ENCODE measurements around the gene SLCO1B1. TPM values are rescaled to one million over a fixed set of nuclear protein-coding genes. Genes with fewer than 3 reads are reported as not detected.

The SLCO1B1 gene
- total RNA-seq, 1 experiment from 2014 or later: not detected

GRCh38 chr12:21257172-21257571 is 126.2 kb downstream of the SLCO1B1 start:
- POLR2A ChIA-PET: no interaction called here
- no peaks in the 10 kb centered on the region for H3K27me3 ChIP-seq (ENCODE audit: control insufficient read depth, insufficient read depth, low read length)
- ATAC-seq (no peak), DNase-seq (ENCODE audit: low read depth, low spot score) (no peak)
- no peak overlapping the region for H3K27ac ChIP-seq (ENCODE audit: low read length)
- H3K4me3 ChIP-seq (ENCODE audit: low read depth in 2 of 2, low read length in 2 of 2): no peak overlapping the region
- TF ChIP-seq REST (IDR thresholded peaks at IDR 0.05; ENCODE audit: insufficient read depth in 1 of 2, low read depth in 2 of 2, low read length in 1 of 2) (no peak), POLR2AphosphoS5 (IDR thresholded peaks at IDR 0.05; ENCODE audit: low read depth, low read length) (no peak), SIN3A (IDR thresholded peaks at IDR 0.05; ENCODE audit: borderline replicate concordance, insufficient read depth, low read depth, low read length) (no peak), TCF7L2 (IDR thresholded peaks at IDR 0.05; ENCODE audit: low read depth, low read length) (no peak), CTCF (IDR thresholded peaks at IDR 0.05) (no peak)
- BruUV-seq (replicated peaks): no TSS peak
- intact Hi-C loops (cut with micrococcal nuclease; ENCODE audit: unreplicated experiment) (no loop called here), in situ Hi-C loops (cut with HindIII; ENCODE audit: low pct_unique_long_range_greater_than_20kb, low sequenced_read_pairs) (no loop called here)
- CTCF ChIA-PET: no interaction called here
- no peaks in the 10 kb centered on the region for H3K4me1 ChIP-seq (ENCODE audit: control insufficient read depth, insufficient read depth, low read length)
- no peaks in the 10 kb centered on the region for H3K9me3 ChIP-seq (ENCODE audit: control insufficient read depth, insufficient read depth, low read depth, low read length)
- H3K36me3 ChIP-seq (ENCODE audit: control insufficient read depth, insufficient read depth, low read length): no peaks in the 10 kb centered on the region

- no TSS peak for BruUV-seq (replicated peaks)
- H3K36me3 ChIP-seq (ENCODE audit: control insufficient read depth, insufficient read depth, low read length): no peaks in the 10 kb centered on the region
- intact Hi-C loops (cut with micrococcal nuclease; ENCODE audit: unreplicated experiment) (no loop called here), in situ Hi-C loops (cut with HindIII; ENCODE audit: low pct_unique_long_range_greater_than_20kb, low sequenced_read_pairs) (no loop called here)
- no peaks in the 10 kb centered on the region for H3K4me1 ChIP-seq (ENCODE audit: control insufficient read depth, insufficient read depth, low read length)
- no peaks in the 10 kb centered on the region for H3K27me3 ChIP-seq (ENCODE audit: control insufficient read depth, insufficient read depth, low read length)
- H3K27ac ChIP-seq (ENCODE audit: low read length): no peak overlapping the region
- ChIA-PET POLR2A (no interaction called here), CTCF (no interaction called here)
- DNase-seq (ENCODE audit: low read depth, low spot score): no peak
- TF ChIP-seq TCF7L2 (IDR thresholded peaks at IDR 0.05; ENCODE audit: low read depth, low read length): no peak
- no peak for TF ChIP-seq SIN3A (IDR thresholded peaks at IDR 0.05; ENCODE audit: borderline replicate concordance, insufficient read depth, low read depth, low read length)
- no peak for TF ChIP-seq REST (IDR thresholded peaks at IDR 0.05; ENCODE audit: insufficient read depth in 1 of 2, low read depth in 2 of 2, low read length in 1 of 2)
- TF ChIP-seq CTCF (IDR thresholded peaks at IDR 0.05): no peak
- TF ChIP-seq POLR2AphosphoS5 (IDR thresholded peaks at IDR 0.05; ENCODE audit: low read depth, low read length): no peak
- no peak for ATAC-seq
- no peak overlapping the region for H3K4me3 ChIP-seq (ENCODE audit: low read depth in 2 of 2, low read length in 2 of 2)
- no peaks in the 10 kb centered on the region for H3K9me3 ChIP-seq (ENCODE audit: control insufficient read depth, insufficient read depth, low read depth, low read length)
Measured at GRCh38 chr12:21264232-21264631, 133.2 kb downstream of the SLCO1B1 start.
